Tibial artery (tissue), 4 donors: ENCODE measurements around the gene SMARCAL1.

Experiments used
- DNase-seq, 2 donors: peaks; one replicate each; pipeline ENCODE4 v3.0.0-alpha.2; 2019
- H3K27ac ChIP-seq, 2 donors: fragments of 200-600 bp; sonication (generic) in 1 of 2; 1 replicate in 1 of 2; 2 replicates in 1 of 2; pipeline ENCODE4 v1.5.1; 2018 to 2019; ENCODE audit warnings: mild to moderate bottlenecking in 1 of 2
- H3K27me3 ChIP-seq, 2 donors: fragments of 200-600 bp; sonication (generic) in 1 of 2; one replicate each; pipeline versions ENCODE4 v1.5.1 to v1.6.0; 2016 to 2019
- H3K36me3 ChIP-seq, 3 donors: fragments of 200-600 bp; sonication (generic) in 2 of 3; one replicate each; pipeline ENCODE4 v1.5.1; 2016 to 2019; ENCODE audit warnings: mild to moderate bottlenecking in 2 of 3
- H3K4me1 ChIP-seq, 4 donors: fragments of 200-600 bp; sonication (generic) in 2 of 4; 1 replicate in 3 of 4; 2 replicates in 1 of 4; pipeline ENCODE4 v1.5.1; 2016 to 2019
- H3K4me3 ChIP-seq, 2 donors: fragments of 200-600 bp; sonication (generic) in 1 of 2; 1 replicate in 1 of 2; 2 replicates in 1 of 2; pipeline ENCODE4 v1.5.1; 2018 to 2019; ENCODE audit warnings: mild to moderate bottlenecking in 2 of 2
- H3K9me3 ChIP-seq, 3 donors: fragments of 200-600 bp; sonication (generic) in 1 of 3; one replicate each; pipeline ENCODE4 v1.5.1; 2016 to 2019
- CTCF ChIP-seq, 2 experiments: fragments of 200-600 bp in 1 of 2; fragments of 450-650 bp in 1 of 2; IDR thresholded peaks; one replicate each; pipeline ENCODE4 v1.5.1; 2017 to 2019; ENCODE audit warnings: antibody characterized with exemption in 2 of 2, mild to moderate bottlenecking in 1 of 2, moderate library complexity in 1 of 2
- intact Hi-C: fragments of 100-400 bp; cut with DNase I; formaldehyde crosslinking; loops from one replicate; pipeline ENCODE4 v1.15.0; 2023; ENCODE audit warnings: low total_unique reads

Gene SMARCAL1

GRCh38 chr2:216453955-216454614, 41.8 kb downstream of the SMARCAL1 start:
- H3K27ac ChIP-seq = no peak overlapping the region
- H3K9me3 ChIP-seq = no peaks in the 10 kb centered on the region
- intact Hi-C loops = no loop called here
- H3K27me3 ChIP-seq = no peaks in the 10 kb centered on the region
- no peak overlapping the region for H3K4me3 ChIP-seq
- peaks cover 59 to 62% (median 61%) of the 10 kb centered on the region in 3 donors for H3K36me3 ChIP-seq
- no peaks in the 10 kb centered on the region for H3K4me1 ChIP-seq
- no peak for DNase-seq
- TF ChIP-seq CTCF (IDR thresholded peaks at IDR 0.05) = no peak

GRCh38 chr2:216463148-216463547, 50.9 kb downstream of the SMARCAL1 start:
- TF ChIP-seq CTCF (IDR thresholded peaks at IDR 0.05) = no peak
- intact Hi-C loops = no loop called here
- H3K36me3 ChIP-seq = peaks cover 5 to 32% (median 29%) of the 10 kb centered on the region in 3 donors
- H3K9me3 ChIP-seq = no peaks in the 10 kb centered on the region
- H3K27ac ChIP-seq = no peak overlapping the region
- no peaks in the 10 kb centered on the region for H3K4me1 ChIP-seq
- no peak overlapping the region for H3K4me3 ChIP-seq
- DNase-seq = no peak
- no peaks in the 10 kb centered on the region for H3K27me3 ChIP-seq

GRCh38 chr2:216464104-216464720, 51.9 kb downstream of the SMARCAL1 start:
- Histone ChIP-seq H3K4me1 (no peaks in the 10 kb centered on the region), H3K27ac (no peak overlapping the region), H3K9me3 (no peaks in the 10 kb centered on the region), H3K4me3 (no peak overlapping the region), H3K27me3 (no peaks in the 10 kb centered on the region), H3K36me3 (peaks cover 5 to 39% (median 35%) of the 10 kb centered on the region in 3 donors)
- no peak for DNase-seq
- TF ChIP-seq CTCF (IDR thresholded peaks at IDR 0.05) = no peak
- intact Hi-C loops = no loop called here

- H3K4me3 ChIP-seq = no peak overlapping the region
- H3K27ac ChIP-seq = no peak overlapping the region
- H3K36me3 ChIP-seq = peaks cover 5 to 46% (median 45%) of the 10 kb centered on the region in 3 donors
- no peaks in the 10 kb centered on the region for H3K4me1 ChIP-seq
- no peak for TF ChIP-seq CTCF (IDR thresholded peaks at IDR 0.05)
- H3K27me3 ChIP-seq = no peaks in the 10 kb centered on the region
- no peaks in the 10 kb centered on the region for H3K9me3 ChIP-seq
- no peak for DNase-seq
- intact Hi-C loops = no loop called here
These were observed 53.4 kb downstream of the SMARCAL1 start for GRCh38 chr2:216465579-216466195.

- intact Hi-C loops = no loop called here
These were observed 55.6 kb downstream of the SMARCAL1 start for GRCh38 chr2:216467845-216468244.

More at GRCh38 chr2:216467845-216468244, 55.6 kb downstream of the SMARCAL1 start:
- no peak for TF ChIP-seq CTCF (IDR thresholded peaks at IDR 0.05)
- Histone ChIP-seq H3K27ac (no peak overlapping the region), H3K4me3 (no peak overlapping the region), H3K4me1 (no peaks in the 10 kb centered on the region), H3K36me3 (peaks cover 18 to 55% (median 48%) of the 10 kb centered on the region in 3 donors), H3K9me3 (no peaks in the 10 kb centered on the region), H3K27me3 (no peaks in the 10 kb centered on the region)
- DNase-seq = no peak
